ENCODE data around the gene SLC12A3.

GRCh38 chr16:56860226-56861020 lies 4.6 kb upstream of the SLC12A3 start:
- no peak for TF ChIP-seq CTCF (conservative IDR thresholded peaks at IDR 0.05; ENCODE audit: low read length)
- TF ChIP-seq EZH2phosphoT487 (IDR thresholded peaks at IDR 0.05; ENCODE audit: borderline replicate concordance) = no peak
